Stimulated activated CD4-positive, alpha-beta T cell treated with anti-CD3 and anti-CD28 coated beads, Interleukin-1b, Interleukin-23, amount 100 ng/mL, for 1 hour (primary cell): ENCODE measurements around the gene PTPRK.
"Not testable (repeated sequence)": the region's sequence is repeated elsewhere in the genome, so short reads cannot be mapped to it uniquely, and the experiment has no call there.

Source experiments
- DNase-seq, 2 donors: peaks; one replicate each; pipeline ENCODE4 v3.0.0-alpha.2; 2020; ENCODE audit warnings: low read depth in 2 of 2

PTPRK gene

GRCh38 chr6:128439627-128440026 is 80.8 kb downstream of the PTPRK start:
- DNase-seq: no peak

GRCh38 chr6:128438393-128438792 is 82.0 kb downstream of the PTPRK start:
- no peak for DNase-seq

GRCh38 chr6:128437685-128438084 is 82.7 kb downstream of the PTPRK start:
- no peak for DNase-seq

GRCh38 chr6:128434752-128435151 is 85.6 kb downstream of the PTPRK start:
- not testable (repeated sequence) for DNase-seq

GRCh38 chr6:128432394-128432793 is 88.0 kb downstream of the PTPRK start:
- no peak for DNase-seq

GRCh38 chr6:128427139-128427538 is 93.3 kb downstream of the PTPRK start:
- no peak for DNase-seq

GRCh38 chr6:128425856-128426255 is 94.5 kb downstream of the PTPRK start:
- DNase-seq: no peak

GRCh38 chr6:128422871-128423270 is 97.5 kb downstream of the PTPRK start:
- no peak for DNase-seq

- no peak for DNase-seq
These were observed 98.2 kb downstream of the PTPRK start for GRCh38 chr6:128422200-128422599.

GRCh38 chr6:128421788-128422187 is 98.6 kb downstream of the PTPRK start:
- DNase-seq: no peak

- DNase-seq: no peak
These were observed 102.7 kb downstream of the PTPRK start for GRCh38 chr6:128417698-128418097.

GRCh38 chr6:128415387-128415786 is 105.0 kb downstream of the PTPRK start:
- DNase-seq: no peak

GRCh38 chr6:128414943-128415342 is 105.5 kb downstream of the PTPRK start:
- no peak for DNase-seq

GRCh38 chr6:128413291-128413690 is 107.1 kb downstream of the PTPRK start:
- no peak for DNase-seq

- DNase-seq: no peak
These were observed 107.7 kb downstream of the PTPRK start for GRCh38 chr6:128412680-128413079.

GRCh38 chr6:128410584-128410983 is 109.8 kb downstream of the PTPRK start:
- DNase-seq: no peak

GRCh38 chr6:128409003-128409402 is 111.4 kb downstream of the PTPRK start:
- DNase-seq: no peak

GRCh38 chr6:128406453-128406852 is 113.9 kb downstream of the PTPRK start:
- no peak for DNase-seq

GRCh38 chr6:128403618-128404444 is 116.6 kb downstream of the PTPRK start:
- DNase-seq: no peak

GRCh38 chr6:128400875-128401274 is 119.5 kb downstream of the PTPRK start:
- no peak for DNase-seq

- no peak for DNase-seq
These were observed 122.4 kb downstream of the PTPRK start for GRCh38 chr6:128397996-128398395.

- no peak for DNase-seq
These were observed 124.8 kb downstream of the PTPRK start for GRCh38 chr6:128395596-128395995.

- no peak for DNase-seq
These were observed 125.2 kb downstream of the PTPRK start for GRCh38 chr6:128395188-128395587.

- DNase-seq: no peak
These were observed 126.2 kb downstream of the PTPRK start for GRCh38 chr6:128394167-128394566.
